ENCODE data around the gene SLFN14.
"Not testable (repeated sequence)": the region's sequence is repeated elsewhere in the genome, so short reads cannot be mapped to it uniquely, and the experiment has no call there.

Gene SLFN14

DNA sequence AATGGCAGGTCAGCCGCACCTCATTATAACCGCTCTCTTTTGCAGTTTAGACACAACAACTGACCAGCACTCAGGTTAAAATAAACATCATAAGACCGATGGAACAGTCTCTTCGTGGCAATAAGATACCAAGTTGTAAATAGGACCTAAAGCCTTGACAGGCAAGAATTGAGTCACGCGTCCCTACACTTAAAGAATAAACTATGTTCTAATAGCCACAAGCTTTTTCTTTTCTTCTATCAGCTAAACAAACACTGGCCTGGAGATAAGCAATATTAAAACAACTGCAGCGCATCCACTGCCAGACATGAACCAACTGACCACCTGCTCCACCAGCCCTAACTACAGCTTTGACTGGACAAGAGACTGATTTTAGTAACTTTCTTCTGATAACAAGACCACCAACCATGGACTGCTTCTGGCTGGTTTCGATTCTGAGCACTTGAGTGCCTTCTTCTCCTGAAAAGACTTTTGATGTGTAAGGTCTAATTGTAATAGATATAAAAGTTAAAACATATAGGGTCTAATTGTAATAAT lies 40.6 kb downstream of the SLFN14 start:
- ATAC-seq (ENCODE audit: low read depth) (no peak), DNase-seq (ENCODE audit: low spot score) (no peak)
- peaks cover 2% of the 10 kb centered on the region for H3K9me3 ChIP-seq (ENCODE audit: severe bottlenecking)
- H3K4me1 ChIP-seq (ENCODE audit: insufficient read depth, poor library complexity, severe bottlenecking) = peaks cover 5% of the 10 kb centered on the region
- no peak overlapping the region for H3K4me3 ChIP-seq (ENCODE audit: severe bottlenecking)
- no peak overlapping the region for H3K27ac ChIP-seq (ENCODE audit: poor library complexity, severe bottlenecking)
- TF ChIP-seq, protein P1, sequence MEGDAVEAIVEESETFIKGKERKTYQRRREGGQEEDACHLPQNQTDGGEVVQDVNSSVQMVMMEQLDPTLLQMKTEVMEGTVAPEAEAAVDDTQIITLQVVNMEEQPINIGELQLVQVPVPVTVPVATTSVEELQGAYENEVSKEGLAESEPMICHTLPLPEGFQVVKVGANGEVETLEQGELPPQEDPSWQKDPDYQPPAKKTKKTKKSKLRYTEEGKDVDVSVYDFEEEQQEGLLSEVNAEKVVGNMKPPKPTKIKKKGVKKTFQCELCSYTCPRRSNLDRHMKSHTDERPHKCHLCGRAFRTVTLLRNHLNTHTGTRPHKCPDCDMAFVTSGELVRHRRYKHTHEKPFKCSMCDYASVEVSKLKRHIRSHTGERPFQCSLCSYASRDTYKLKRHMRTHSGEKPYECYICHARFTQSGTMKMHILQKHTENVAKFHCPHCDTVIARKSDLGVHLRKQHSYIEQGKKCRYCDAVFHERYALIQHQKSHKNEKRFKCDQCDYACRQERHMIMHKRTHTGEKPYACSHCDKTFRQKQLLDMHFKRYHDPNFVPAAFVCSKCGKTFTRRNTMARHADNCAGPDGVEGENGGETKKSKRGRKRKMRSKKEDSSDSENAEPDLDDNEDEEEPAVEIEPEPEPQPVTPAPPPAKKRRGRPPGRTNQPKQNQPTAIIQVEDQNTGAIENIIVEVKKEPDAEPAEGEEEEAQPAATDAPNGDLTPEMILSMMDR (IDR thresholded peaks at IDR 0.05; ENCODE audit: poor library complexity, severe bottlenecking) = no peak
- peaks cover 36% of the 10 kb centered on the region for H3K27me3 ChIP-seq (ENCODE audit: insufficient read depth, poor library complexity, severe bottlenecking)
- H3K36me3 ChIP-seq (ENCODE audit: low read depth) = no peaks in the 10 kb centered on the region

DNA sequence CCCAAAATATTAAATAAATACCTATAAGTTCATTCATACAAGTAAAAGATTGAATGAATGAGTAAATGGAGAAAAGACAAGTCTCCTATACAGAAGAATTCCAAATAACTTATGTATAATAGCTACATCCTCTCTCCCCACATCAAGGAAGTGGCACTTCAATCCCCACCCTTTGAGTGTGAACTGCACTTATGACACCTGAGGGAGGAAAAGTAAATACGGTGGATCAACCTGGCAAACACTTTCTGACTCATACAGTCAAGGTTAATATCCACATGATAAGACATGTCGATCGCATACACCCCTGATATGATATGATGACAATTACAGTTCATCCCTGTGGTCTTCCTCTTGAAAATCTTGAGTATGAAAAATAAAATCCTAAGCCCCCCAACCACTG lies 41.2 kb downstream of the SLFN14 start:
- Histone ChIP-seq H3K27me3 (ENCODE audit: insufficient read depth, poor library complexity, severe bottlenecking) (peaks cover 41% of the 10 kb centered on the region), H3K9me3 (ENCODE audit: severe bottlenecking) (peaks cover 2% of the 10 kb centered on the region), H3K36me3 (ENCODE audit: low read depth) (no peaks in the 10 kb centered on the region), H3K27ac (ENCODE audit: poor library complexity, severe bottlenecking) (no peak overlapping the region), H3K4me1 (ENCODE audit: insufficient read depth, poor library complexity, severe bottlenecking) (peaks cover 5% of the 10 kb centered on the region), H3K4me3 (ENCODE audit: severe bottlenecking) (no peak overlapping the region)
- DNase-seq (ENCODE audit: low spot score) (no peak), ATAC-seq (ENCODE audit: low read depth) (peak; percentile 79)
- TF ChIP-seq, protein P1 (IDR thresholded peaks at IDR 0.05; ENCODE audit: poor library complexity, severe bottlenecking) = no peak

DNA sequence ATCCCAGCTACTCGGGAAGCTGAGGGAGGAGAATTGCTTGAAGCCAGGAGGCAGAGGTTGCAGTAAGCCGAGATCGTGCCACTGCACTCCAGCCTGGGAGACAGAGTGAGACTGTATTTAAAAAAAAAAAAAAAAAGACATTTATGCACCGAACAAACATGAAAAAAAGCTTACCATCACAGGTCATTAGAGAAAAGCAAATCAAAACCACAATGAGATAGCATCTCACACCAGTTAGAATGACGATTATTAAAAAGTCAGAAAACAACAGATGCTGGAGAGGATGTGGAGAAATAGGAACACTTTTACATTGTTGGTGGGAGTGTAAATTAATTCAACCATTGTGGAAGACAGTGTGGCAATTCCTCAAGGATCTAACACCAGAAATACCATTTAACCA lies 42.2 kb downstream of the SLFN14 start:
- H3K36me3 ChIP-seq (ENCODE audit: low read depth); H3K4me3 ChIP-seq (ENCODE audit: severe bottlenecking); ATAC-seq (ENCODE audit: low read depth): not testable (repeated sequence)

DNA sequence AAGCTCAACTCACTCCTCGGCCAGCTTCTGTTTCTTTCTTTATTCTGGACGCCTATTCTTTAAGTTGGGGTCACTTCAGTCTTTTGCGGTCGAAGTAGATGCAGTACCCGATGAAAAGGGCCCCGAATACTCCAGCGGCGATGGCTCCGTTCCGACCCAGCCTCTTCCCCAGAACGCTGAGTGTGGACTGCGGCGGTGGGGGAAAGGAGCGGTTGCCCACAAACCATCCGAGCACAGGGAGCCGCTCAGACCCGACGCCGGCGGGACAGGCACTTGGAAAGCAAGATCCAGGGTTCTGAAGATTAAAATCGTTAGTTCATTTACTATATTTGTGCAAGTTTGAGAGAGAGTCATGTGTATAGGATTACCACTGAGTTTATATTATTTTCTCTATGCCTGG lies 45.6 kb downstream of the SLFN14 start:
- ATAC-seq (ENCODE audit: low read depth) (no peak), DNase-seq (ENCODE audit: low spot score) (no peak)
- Histone ChIP-seq H3K9me3 (ENCODE audit: severe bottlenecking) (peaks cover 2% of the 10 kb centered on the region), H3K27ac (ENCODE audit: poor library complexity, severe bottlenecking) (no peak overlapping the region), H3K4me3 (ENCODE audit: severe bottlenecking) (no peak overlapping the region), H3K36me3 (ENCODE audit: low read depth) (no peaks in the 10 kb centered on the region), H3K27me3 (ENCODE audit: insufficient read depth, poor library complexity, severe bottlenecking) (peaks cover 51% of the 10 kb centered on the region), H3K4me1 (ENCODE audit: insufficient read depth, poor library complexity, severe bottlenecking) (peaks cover 4% of the 10 kb centered on the region)
- TF ChIP-seq, protein P1 (IDR thresholded peaks at IDR 0.05; ENCODE audit: poor library complexity, severe bottlenecking) = no peak

More for the DNA sequence above, 42.2 kb downstream of the SLFN14 start:
- not testable (repeated sequence) for H3K9me3 ChIP-seq (ENCODE audit: severe bottlenecking); DNase-seq (ENCODE audit: low spot score); H3K4me1 ChIP-seq (ENCODE audit: insufficient read depth, poor library complexity, severe bottlenecking); H3K27ac ChIP-seq (ENCODE audit: poor library complexity, severe bottlenecking)
- H3K27me3 ChIP-seq (ENCODE audit: insufficient read depth, poor library complexity, severe bottlenecking) = peaks cover 46% of the 10 kb centered on the region

DNA sequence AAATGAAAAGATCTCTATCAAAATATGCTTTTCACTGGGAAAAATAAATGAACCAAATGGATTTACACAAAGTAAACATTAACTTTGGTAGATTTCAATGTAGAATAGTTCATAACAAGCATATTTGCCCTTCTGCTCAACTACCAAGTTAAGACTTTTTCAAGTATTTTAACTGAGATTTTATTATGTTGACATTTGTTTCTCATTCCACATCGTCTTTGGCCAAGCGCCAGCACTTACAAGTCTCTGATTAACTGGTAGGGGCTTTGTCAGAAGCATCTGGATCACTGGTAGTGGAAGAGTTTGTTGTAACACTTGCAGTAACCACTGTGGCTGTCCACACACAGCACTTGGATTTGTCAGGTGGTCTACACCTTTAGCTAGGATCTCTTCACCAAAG lies 46.1 kb downstream of the SLFN14 start:
- no peak for DNase-seq (ENCODE audit: low spot score)
- no peak for ATAC-seq (ENCODE audit: low read depth)
- Histone ChIP-seq H3K36me3 (ENCODE audit: low read depth) (no peaks in the 10 kb centered on the region), H3K27me3 (ENCODE audit: insufficient read depth, poor library complexity, severe bottlenecking) (peaks cover 51% of the 10 kb centered on the region), H3K4me1 (ENCODE audit: insufficient read depth, poor library complexity, severe bottlenecking) (no peaks in the 10 kb centered on the region), H3K4me3 (ENCODE audit: severe bottlenecking) (no peak overlapping the region), H3K9me3 (ENCODE audit: severe bottlenecking) (peaks cover 2% of the 10 kb centered on the region), H3K27ac (ENCODE audit: poor library complexity, severe bottlenecking) (no peak overlapping the region)
- TF ChIP-seq, protein P1 (IDR thresholded peaks at IDR 0.05; ENCODE audit: poor library complexity, severe bottlenecking) = no peak

All from RWPE2 (cell line).